IPS-NIHi7 (cell line): ENCODE results near the gene FAM13A.

Source experiments
- DNase-seq: peaks from one replicate; pipeline ENCODE4 v3.0.0; 2012; ENCODE audit warnings: mixed read lengths; ENCODE audit errors: extremely low spot score

Gene FAM13A

DNA sequence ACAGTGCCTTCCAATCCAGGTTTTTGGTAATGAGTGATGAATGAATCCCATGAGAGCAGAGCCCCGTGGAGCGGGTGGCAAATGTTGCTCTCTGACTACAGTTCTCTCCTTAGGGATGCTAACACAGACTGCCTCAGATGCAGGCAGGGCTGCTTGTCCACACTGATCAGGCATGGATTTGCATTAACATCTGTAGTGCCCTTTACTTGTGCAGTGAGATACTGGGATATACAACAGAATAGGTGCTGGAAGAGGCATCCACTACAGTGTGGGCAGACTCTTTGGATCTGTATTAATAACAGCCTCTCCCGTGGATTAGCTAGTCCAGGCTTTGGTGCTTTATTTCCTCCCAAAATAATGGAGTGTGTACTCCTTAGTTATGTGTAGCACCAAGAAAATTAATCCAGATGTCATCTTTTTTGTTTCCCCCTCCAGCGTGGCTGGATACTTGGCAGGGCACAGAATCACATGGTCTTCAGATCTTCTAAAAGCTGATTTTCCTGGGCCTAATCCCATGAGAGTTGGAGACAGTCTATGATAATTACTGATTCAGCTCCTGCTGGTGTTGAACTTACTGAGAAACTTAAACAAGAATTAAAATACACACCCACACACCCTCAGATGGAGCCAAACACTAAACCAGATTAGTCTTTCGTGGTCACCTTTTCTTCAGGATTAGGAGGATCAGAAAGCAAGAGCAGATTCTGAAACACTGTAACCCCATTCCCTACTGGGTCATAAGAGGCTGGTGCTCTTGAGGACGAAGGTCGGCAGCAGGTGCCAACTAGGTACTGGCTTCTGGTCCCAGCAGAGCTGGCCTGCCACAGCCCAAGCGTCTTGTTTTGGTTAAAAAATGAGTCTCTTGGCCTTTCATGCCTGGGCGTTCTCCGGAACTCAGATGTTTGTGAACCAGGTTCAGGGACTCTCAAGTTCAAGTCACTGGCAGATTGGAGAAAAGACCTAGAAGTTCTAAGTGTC is 336.2 kb downstream of the FAM13A start:
- no peak for DNase-seq

DNA sequence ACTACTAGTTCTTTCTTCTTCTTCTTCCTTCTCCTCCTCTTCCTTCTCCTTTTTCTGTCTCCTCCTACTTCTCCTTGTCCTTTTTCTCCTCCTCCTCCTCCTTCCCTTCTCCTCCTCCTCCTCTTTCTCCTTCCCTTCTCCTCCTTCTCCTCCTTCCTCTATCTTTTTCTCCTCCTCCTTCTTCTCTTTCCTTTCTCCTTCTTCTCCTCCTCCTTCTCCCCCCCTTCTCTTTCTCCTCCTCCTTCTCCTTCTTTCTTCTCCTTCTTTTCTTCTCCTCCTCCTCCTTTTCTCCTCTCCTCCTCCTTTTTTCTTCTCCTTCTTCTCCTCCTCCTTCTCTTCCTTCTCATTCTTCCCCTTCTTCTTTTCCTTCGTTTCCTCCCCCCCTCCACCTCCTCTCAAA is 337.6 kb downstream of the FAM13A start:
- no peak for DNase-seq

DNA sequence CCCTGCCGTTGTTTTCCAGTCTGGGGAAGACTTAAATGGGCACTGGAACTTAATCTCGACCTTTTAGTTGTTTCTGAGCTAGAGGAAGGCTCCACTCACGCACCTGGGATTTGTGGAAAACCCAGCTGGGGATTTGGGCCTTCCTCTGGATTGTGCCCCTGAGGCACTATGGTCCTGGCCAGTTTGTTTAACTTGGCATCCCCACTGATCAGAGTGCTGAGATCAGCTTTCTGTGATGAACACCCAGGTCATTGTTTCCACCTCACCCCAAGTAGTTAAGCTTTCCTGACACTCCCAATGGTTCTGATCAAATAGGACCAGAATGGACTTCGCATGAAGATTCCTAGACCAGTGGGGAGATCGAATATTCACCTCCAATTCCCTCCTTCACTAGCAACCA is 338.9 kb downstream of the FAM13A start:
- no peak for DNase-seq

DNA sequence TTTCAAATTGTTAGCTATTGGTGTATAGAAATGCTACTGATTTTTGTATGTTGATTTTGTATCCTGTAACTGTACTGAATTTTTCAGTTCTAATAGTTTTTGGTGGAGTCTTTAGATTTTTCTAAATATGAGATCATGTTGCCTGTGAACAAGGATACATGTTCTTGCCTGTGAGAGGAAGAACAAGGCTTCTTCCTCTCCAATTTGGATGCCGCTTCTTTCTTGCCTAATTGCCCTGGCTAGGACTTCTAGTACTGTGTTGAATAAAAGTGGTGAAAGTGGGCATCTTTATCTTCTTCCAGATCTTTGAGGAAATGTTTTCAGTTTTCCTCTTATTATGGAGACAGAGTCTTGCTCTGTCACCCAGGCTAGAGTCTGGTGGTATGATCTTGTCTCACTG is 343.2 kb downstream of the FAM13A start:
- no peak for DNase-seq

DNA sequence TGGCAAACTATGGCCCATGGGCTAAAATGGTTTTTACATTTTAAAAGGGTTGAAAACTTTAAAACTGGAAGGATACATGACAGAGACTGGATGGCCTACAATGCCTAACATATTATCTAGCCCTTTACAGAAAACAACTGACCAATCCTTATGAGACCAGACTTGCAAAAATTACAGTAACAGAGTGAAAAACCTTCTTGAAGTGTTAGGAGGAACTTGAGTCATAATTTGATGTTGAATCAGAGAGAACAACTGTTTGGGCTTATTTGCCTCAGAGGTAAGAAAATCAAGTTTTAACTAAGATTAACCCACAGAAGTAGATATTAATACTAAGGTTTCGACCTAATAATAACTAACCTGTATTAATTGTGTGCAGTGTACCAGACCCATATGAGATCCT is 347.0 kb downstream of the FAM13A start:
- no peak for DNase-seq

DNA sequence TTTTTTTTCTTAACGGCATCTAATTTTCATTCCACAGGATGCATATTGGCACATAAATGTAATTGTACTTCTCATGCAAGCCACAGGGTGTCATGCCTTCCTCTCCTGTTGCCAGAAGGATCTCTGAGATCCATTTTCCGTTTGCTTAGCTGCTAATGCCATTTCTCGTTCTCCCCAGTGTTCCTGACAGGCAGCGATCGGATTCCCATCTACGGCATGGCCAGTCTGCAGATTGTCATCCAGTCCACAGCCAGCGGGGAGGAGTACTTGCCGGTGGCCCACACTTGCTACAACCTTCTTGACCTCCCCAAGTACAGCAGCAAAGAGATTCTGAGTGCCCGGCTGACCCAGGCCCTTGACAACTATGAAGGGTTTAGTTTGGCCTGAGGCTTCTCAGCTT is 350.4 kb downstream of the FAM13A start:
- peak; percentile 41 for DNase-seq

DNA sequence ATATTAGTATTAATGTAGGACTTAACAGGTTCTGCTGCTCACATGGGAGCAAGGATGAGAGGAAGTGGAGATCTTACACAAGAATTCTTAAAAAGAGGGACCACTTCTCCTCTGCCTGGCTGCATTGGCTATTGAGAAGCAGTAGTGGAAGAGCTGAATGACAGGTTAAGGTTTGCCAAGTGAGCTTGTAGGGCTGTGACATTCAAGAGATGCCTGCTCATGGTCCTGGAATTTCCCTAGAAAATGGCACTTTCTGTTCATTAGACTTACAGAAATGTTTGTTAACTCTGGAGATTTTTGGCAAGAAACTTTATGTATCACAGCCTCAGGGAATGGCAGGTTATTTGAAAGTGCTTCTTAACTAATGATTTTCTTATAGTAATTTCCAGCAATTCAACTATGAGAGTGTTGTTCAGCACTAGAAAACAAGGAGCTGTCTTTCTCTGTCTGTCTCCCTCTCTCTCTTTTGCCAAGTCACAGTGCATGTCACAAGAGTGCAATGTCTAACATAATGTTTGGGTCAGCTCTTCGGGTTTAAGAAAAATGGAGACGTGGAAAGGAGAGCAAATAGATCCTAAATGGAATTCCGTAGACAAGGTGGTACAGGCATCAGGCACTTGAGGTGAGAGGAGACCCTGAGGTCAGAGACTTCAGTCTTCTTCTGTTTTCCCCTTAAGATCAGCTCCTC is 351.0 kb downstream of the FAM13A start:
- DNase-seq: no peak

DNA sequence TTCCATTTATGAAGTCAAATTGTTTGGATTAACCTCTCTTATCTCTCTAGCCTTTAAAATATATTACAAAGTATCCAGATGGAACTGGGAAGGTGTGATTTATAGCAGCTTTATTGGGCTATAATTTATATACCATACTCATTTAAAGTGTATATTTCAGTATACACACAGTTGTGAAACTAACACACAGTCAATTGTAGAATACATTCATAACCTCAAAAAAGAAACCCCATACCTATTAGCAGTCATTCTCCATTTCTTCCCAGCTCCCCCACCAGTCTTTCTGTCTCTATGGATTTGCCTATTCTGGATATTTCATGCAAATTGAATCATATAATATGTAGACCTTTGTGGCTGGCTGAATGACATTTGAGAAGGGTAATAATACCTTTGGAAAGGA is 351.8 kb downstream of the FAM13A start:
- DNase-seq: no peak

DNA sequence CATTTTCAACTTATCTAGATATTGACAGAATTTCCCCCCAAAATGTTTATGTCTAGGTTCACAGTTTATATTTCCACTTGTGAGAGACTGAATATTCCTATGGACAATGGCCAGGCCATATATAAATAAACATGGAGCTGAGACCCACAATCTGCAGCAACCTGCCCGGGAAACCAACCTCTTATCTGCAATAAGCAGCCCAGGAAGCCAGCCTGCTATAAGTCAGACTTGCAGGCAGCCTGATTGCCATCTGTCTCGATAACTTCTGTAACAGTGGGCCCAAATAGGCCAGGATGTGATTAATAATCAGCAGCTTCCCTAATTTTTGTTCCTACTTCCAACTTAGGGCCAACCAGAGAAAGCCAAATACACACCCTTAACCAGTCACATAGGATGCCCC is 354.2 kb downstream of the FAM13A start:
- DNase-seq: no peak

DNA sequence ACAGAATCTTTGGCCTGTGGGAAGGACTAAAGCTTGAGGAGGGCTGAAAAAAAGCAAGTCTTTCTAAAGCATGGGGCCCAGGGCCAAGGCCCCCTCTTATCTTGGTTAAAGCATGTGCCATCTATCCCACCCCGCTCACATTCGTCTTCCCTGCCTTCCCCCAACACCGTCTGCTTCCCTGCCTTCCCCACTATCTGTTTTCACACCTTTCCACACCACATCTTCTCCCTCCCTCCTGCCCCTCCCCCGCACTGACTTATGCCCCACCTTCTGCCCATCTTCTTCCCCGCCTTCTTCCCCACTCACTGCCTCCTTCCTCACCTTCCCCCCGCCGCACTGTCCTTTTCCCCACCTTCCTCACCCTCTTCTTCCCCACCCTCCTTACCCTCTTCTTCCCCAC is 358.5 kb downstream of the FAM13A start:
- no peak for DNase-seq

DNA sequence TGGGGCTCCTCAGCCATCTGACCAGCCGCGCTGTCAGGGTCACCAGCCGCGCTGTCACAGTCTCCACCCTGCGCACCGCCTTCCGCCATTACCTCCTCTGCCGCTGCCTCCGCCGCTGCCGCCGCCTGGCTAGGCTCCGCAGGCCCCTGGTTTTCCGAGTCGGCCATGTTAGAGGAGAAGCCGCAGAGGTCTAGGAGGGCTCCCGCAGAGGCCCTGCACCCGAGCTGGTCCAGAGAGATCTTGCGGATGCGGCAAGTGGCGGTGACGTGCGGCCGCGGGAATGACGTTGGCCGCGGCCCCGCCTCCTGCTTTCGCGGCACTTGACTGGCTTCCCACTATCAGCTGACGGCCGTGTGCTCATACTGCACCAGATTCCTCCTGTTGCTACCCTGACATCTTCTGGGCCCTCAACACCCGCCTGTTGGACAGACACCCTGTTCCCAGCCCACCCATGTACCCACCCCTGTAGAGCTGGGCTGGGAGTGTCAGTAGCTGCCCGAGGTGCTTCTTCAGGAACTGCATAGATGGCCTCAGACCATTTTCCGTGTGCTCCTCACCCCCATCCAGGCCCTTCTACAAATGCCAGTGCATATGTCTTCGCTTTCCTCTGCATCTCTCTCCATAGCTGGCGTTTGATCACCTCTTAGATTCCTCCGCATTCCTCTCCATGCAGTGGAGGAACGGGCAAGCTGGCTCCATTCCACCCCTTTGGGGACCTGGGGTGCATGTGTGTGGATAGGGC is 359.2 kb downstream of the FAM13A start, which contains the start of gene NAP1L5:
TSS of gene NAP1L5 (minus strand) at position 242 of the 742 bp plus-strand sequence. CDS start at position 167, 75 bp downstream.
- peak; percentile 47 for DNase-seq

DNA sequence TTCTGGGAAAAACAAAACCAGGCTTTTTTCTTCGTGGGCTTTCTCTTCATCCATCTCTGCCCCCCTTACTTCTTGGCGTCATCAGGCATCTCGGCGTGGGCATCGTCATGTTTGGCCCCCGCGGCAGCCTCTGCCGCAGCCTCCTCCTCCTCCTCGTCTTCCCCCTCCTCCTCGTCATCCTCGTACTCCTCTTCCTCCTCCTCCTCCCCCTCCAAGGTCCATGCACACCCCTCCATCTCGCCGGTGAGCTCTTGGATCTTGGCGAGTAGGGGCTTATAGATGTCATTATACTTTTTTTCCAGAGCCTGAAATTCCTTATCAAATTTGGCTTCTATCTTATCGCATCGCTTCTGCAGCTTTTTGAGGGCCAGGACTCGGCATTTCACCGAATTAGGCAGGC is 359.8 kb downstream of the FAM13A start:
- no peak for DNase-seq

DNA sequence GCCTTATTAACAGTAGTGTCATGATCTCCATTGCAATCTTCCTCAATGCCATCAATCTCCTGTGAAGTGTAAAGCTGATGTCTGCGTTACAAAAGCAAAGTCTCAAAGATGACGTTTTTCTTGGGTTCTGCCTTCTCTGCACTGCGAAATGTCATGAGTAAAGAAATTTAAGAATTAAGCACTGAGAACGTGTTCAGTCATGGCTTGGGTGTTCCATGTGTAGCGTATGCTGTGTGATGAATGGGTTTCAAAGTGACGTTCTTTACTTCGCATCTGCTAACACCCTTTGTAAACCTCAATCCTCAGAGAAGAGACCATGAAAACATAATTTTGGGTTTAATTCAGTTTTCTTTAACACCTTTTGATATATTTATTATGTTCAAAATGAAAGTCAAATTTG is 360.4 kb downstream of the FAM13A start:
- DNase-seq: no peak

DNA sequence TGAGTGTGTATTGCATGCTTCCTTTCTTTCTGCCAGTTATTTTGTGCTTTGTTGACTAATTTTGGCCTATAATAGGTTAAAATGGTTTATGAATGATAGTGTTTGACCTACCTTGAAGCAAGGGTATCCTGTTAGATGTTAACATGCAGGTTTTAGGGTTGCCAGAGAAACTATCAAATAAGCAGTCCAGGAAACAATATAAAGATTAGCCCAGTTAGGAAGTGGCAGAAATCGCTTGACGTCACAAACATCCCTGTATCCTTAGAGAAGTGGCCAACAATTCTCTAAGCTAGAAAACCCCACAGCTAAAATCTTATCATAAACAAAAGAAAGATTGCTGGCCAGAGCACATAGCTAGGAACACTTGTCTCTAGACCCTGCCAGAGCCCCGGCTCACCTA is 363.2 kb downstream of the FAM13A start:
- no peak for DNase-seq

DNA sequence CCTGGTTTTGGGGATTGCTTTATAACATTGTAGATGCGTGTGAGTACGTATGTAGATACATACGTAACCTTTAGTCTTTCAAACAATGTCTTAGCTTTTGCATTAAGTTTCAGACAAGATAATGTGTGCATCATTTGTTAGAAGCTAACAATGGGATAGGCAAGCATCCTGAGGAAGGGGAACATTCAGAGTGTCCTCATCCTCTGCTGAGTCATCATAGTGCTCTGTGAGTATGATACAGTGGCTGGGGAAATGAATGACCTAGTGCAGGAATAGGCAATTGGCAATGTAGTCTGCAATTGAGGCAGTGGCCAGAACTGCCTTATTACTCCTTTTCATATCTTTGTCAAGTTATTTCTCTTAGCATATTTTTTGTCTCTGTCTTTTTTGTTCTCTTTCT is 366.6 kb downstream of the FAM13A start:
- DNase-seq: no peak

DNA sequence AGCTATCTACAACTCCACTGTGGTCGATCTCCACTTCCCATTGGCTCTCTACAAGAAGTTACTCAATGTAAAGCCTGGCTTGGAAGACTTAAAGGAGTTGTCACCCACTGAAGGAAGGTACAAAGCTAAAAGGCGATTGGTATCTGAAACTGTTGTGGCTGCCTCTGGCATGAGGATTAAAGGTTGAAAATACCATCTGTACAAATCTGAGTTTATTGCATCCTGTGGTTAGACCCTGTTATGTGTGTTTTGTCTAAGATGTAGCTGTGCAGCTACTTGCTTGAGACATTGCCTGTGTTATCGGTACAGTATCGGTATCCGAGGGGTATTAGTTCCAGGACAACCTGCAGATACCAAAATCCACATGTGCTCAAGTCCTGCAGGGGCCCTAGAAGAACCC is 375.8 kb downstream of the FAM13A start:
- no peak for DNase-seq
